HG02588 (cell line): ENCODE data around the gene LCN1.

Experiments used
- ATAC-seq: cut with Tn5 transposase; IDR thresholded peaks from one replicate; pipeline ENCODE4 v1.9.1; 2021; ENCODE audit warnings: mild to moderate bottlenecking, moderate library complexity; ENCODE audit not compliant: unreplicated experiment

Gene LCN1

GRCh38 chr9:135565636-135566035 lies 44.4 kb downstream of the LCN1 start:
- no peak for ATAC-seq

- ATAC-seq = no peak
These were observed 45.3 kb downstream of the LCN1 start for GRCh38 chr9:135566552-135566951.

GRCh38 chr9:135567311-135567710 lies 46.1 kb downstream of the LCN1 start:
- no peak for ATAC-seq

DNA sequence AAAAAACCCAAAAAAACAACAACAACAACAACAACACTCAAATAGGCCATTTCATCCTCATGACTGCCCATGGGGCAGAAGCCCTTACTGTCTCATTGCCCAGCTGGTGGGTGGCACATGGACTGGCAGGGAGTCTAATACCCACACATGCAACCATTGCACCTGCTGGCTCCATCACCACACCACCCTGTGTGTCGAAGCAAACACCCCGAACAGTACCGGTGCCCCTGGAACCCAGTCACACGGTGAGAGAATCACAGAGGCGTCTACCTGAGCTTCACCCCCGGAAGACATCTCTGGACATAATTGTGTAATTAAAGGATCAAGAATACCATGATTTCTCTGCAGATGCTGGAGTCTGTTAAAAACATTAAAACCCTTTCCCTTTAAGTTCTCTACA lies 46.8 kb downstream of the LCN1 start:
- ATAC-seq = no peak

DNA sequence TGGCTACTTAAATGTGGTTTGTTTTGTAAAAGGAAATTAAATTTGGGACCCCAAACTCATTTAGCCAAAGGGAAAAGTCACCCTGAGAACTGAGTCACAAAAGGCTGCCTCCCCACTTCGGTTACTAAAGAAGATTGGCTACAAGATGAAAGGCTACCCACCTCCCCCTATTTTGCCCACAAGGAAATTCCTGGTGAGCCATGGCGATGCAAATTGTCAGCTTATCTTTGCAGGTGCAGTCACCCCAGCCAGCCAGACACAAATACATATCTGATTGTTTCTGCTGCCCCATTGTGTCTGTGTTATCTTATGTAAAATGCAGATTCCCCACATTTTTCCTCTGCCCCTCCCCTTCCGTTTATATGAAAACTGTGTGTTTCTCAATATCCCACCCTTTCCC lies 49.2 kb downstream of the LCN1 start:
- ATAC-seq = no peak

DNA sequence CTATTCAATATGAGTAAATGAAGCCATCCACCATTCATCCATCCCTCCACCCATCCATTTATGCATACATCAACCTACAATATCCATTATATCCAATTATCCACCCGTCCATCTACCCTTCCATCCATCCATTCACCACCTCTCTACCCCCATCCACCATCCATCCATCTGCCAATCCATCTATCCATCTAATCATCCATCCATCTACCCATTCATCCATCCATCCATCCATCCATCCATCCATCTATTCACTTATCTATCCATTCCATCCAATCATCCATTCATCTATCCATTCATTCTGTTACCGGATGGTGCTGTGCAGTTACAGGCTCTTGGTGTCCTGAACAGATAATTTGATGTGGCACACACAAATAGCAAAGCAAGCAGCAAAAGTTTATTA lies 51.0 kb downstream of the LCN1 start:
- no peak for ATAC-seq

DNA sequence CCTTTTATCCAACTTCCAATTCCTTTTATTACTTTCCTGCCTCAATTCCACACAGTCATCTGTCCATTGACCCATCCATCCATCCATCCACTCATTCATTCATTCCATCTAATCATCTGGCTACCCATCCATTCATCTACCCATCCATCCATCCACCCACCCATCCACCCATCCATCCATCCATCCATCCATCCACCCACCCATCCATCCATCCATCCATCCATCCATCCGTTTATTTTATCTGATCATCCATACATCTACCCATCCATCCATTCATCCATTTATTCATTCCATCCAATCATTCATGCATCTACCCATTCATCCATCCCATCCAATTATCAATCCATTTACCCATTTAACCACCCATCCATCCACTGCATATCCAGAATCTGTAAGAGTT lies 51.9 kb downstream of the LCN1 start:
- no peak for ATAC-seq

GRCh38 chr9:135574331-135574730 lies 53.1 kb downstream of the LCN1 start:
- ATAC-seq = no peak

DNA sequence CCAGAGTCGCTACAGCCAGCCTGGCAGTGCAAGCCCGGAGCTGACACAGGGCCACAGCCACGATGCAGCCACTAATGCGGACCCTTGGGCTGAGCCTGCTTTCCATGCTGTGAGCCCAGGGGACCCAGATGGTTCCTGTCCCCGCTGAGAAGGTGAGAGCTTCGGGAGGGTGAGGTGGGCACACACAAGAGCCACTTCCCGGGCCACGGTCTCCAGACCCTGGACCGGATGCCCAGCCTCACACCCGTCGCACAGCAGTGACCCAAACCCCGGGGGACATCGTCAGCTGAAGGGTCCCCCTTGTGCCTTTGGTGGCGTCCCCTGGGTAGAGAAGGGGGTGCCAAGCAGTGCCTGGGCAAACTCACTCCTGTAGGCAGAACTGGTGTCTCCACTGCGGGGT lies 53.7 kb downstream of the LCN1 start:
- no peak for ATAC-seq
